Type B pancreatic cell (in vitro differentiated cells): ENCODE data around the gene SNCB. TPM values are rescaled to one million over a fixed set of nuclear protein-coding genes. Genes with fewer than 3 reads are reported as not detected.

ENCODE experiments used
- DNase-seq: peaks from one replicate; pipeline ENCODE4 v3.0.0; 2021; ENCODE audit warnings: mixed read lengths; ENCODE audit not compliant: unreplicated experiment; ENCODE audit errors: extremely low spot score
- H3K27ac Mint-ChIP-seq: 2 replicates; pipeline ENCODE4 v1.8.0; 2021; ENCODE audit warnings: mild to moderate bottlenecking, mixed read lengths
- H3K27me3 Mint-ChIP-seq: 2 replicates; pipeline ENCODE4 v1.8.0; 2021; ENCODE audit warnings: mixed read lengths
- H3K36me3 Mint-ChIP-seq: 2 replicates; pipeline ENCODE4 v1.8.0; 2021; ENCODE audit warnings: mixed read lengths
- H3K4me1 Mint-ChIP-seq: one replicate; pipeline ENCODE4 v1.8.0; 2021; ENCODE audit warnings: mixed read lengths; ENCODE audit not compliant: unreplicated experiment
- H3K4me3 Mint-ChIP-seq: 2 replicates; pipeline ENCODE4 v1.8.0; 2021; ENCODE audit warnings: mild to moderate bottlenecking, mixed read lengths
- H3K9me3 Mint-ChIP-seq: 2 replicates; pipeline ENCODE4 v1.8.0; 2021; ENCODE audit warnings: mixed read lengths
- CTCF ChIP-seq: fragments of 200-600 bp; sonication (generic); conservative IDR thresholded peaks from 2 replicates; pipeline ENCODE4 v1.5.0; 2021; ENCODE audit warnings: antibody characterized with exemption, mild to moderate bottlenecking
- total RNA-seq: library from RNA; stranded (reverse); gene quantifications from 2 replicates; pipeline ENCODE4 v1.2.1, GENCODE V29; 2021; ENCODE audit warnings: low replicate concordance

The SNCB gene
- total RNA-seq, 1 donor from 2014 or later = 0.97 TPM

GRCh38 chr5:176648474-176649194, 18.3 kb upstream of the SNCB start:
- H3K27me3 Mint-ChIP-seq = no peaks in the 10 kb centered on the region
- peak overlapping the region; percentile 89 for H3K4me3 Mint-ChIP-seq
- no peak for TF ChIP-seq CTCF
- no peak for DNase-seq
- H3K9me3 Mint-ChIP-seq = no peaks in the 10 kb centered on the region
- no peak overlapping the region for H3K27ac Mint-ChIP-seq
- peaks cover 5% of the 10 kb centered on the region for H3K36me3 Mint-ChIP-seq
- H3K4me1 Mint-ChIP-seq = peaks cover 26% of the 10 kb centered on the region

- Mint-ChIP-seq H3K9me3 (no peaks in the 10 kb centered on the region), H3K4me3 (peak overlapping the region; percentile 89), H3K36me3 (no peaks in the 10 kb centered on the region), H3K4me1 (peaks cover 26% of the 10 kb centered on the region), H3K27ac (peak overlapping the region; percentile 72), H3K27me3 (no peaks in the 10 kb centered on the region)
- DNase-seq = no peak
- TF ChIP-seq CTCF = no peak
These were observed 17.6 kb upstream of the SNCB start for GRCh38 chr5:176647843-176648473.

DNA sequence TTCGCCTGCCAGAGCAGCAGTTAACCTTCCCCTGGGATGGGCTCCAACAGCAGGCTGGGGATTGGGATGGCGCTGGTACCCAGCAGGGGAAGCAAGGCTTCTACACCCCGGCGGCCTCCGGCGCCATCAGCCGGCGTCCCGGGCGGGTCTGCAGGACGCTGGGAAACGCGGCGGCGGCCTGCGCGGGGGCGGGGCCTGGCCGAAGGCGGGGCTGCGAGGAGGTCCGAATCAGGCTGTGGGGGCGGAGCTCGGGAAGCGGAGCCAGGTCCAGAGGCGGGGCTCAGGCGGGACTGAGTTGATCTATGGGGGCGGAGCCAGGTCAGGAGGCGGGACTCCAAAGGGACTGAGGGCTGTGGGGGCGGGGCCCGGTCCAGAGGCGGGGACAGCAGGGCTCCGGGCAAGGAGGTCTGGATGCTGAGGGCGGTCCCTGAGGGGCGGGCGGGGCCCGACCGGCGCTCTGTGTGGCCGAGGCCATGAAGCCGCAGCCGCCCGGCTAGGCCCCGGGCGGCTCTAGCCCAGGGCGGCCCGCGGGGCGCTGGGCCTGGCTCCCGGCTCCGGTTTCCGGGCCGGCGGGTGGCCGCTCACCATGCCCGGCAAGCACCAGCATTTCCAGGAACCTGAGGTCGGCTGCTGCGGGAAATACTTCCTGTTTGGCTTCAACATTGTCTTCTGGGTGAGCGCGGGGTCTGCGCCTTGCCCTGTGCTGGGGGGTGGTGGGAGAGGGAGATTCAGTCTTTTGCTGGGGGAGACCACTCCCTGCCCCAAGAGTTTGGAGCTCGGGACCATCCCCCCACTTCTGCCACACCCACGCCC, 16.9 kb upstream of the SNCB start, which contains the start of gene TSPAN17:
Gene TSPAN17 (plus strand): TSS at position 455 of the 813 bp plus-strand sequence. CDS start 132 bp downstream, at position 587.
- H3K36me3 Mint-ChIP-seq = no peaks in the 10 kb centered on the region
- peaks cover 26% of the 10 kb centered on the region for H3K4me1 Mint-ChIP-seq
- no peaks in the 10 kb centered on the region for H3K27me3 Mint-ChIP-seq
- TF ChIP-seq CTCF = no peak
- peak within 1 kb of the TSS; percentile 72 for H3K27ac Mint-ChIP-seq
- no peaks in the 10 kb centered on the region for H3K9me3 Mint-ChIP-seq
- peak; percentile 100 for DNase-seq
- H3K4me3 Mint-ChIP-seq = peak within 1 kb of the TSS; percentile 89

GRCh38 chr5:176646707-176647029, 16.3 kb upstream of the SNCB start:
- no peaks in the 10 kb centered on the region for H3K9me3 Mint-ChIP-seq

More at GRCh38 chr5:176646707-176647029, 16.3 kb upstream of the SNCB start:
- H3K36me3 Mint-ChIP-seq = no peaks in the 10 kb centered on the region
- DNase-seq = no peak
- H3K27me3 Mint-ChIP-seq = peaks cover 3% of the 10 kb centered on the region
- peaks cover 26% of the 10 kb centered on the region for H3K4me1 Mint-ChIP-seq
- H3K4me3 Mint-ChIP-seq = peak overlapping the region; percentile 87
- H3K27ac Mint-ChIP-seq = peak overlapping the region; percentile 53
- TF ChIP-seq CTCF = no peak
